H1 (cell line): ENCODE measurements around the gene PNCK. TPM values are rescaled to one million over a fixed set of nuclear protein-coding genes. Genes with fewer than 3 reads are reported as not detected.
A peak's percentile ranks its signal among the peaks of the same experiment; 100 is the strongest.

ENCODE experiments used
- CTCF ChIA-PET: fragments of 300-600 bp; sonication (Branson Sonifier 250); formaldehyde crosslinking; loops from one replicate; lab custom pipeline; 2021; ENCODE audit not compliant: partially characterized antibody; lab: Charles Lee
- POLR2A ChIA-PET: fragments of 300-600 bp; sonication (Branson Sonifier 250); formaldehyde crosslinking; loops from one replicate; lab custom pipeline; 2021; ENCODE audit warnings: inconsistent platforms; ENCODE audit not compliant: partially characterized antibody; lab: Charles Lee
- DNase-seq, 2 experiments: peaks; one replicate each; pipeline versions ENCODE4 v3.0.0 to v3.0.0-alpha.2; 2010 to 2022; ENCODE audit warnings: low spot score in 2 of 2, low read depth in 1 of 2, mixed read lengths in 1 of 2
- FAIRE-seq: peaks from 2 replicates; lab custom pipeline; 2011; peaks lifted over from hg19 to GRCh38; lab: Jason Lieb, UNC
- H2AFZ ChIP-seq: 2 replicates; pipeline ENCODE4 v1.8.1; 2012; ENCODE audit warnings: low read length, inconsistent platforms
- H2AK5ac ChIP-seq: 2 replicates; pipeline ENCODE4 v1.6.1; 2013; ENCODE audit warnings: low read depth, low read length
- H2BK120ac ChIP-seq: replicated peaks from 2 replicates; pipeline ENCODE3; 2013; ENCODE audit warnings: low read depth, low read length, inconsistent platforms
- H2BK12ac ChIP-seq: 2 replicates; pipeline ENCODE4 v1.6.1; 2013; ENCODE audit warnings: low read depth, low read length
- H2BK15ac ChIP-seq: 2 replicates; pipeline ENCODE4 v1.6.1; 2013; ENCODE audit warnings: low read length
- H2BK20ac ChIP-seq: 2 replicates; pipeline ENCODE4 v1.6.1; 2013; ENCODE audit warnings: low read length
- H2BK5ac ChIP-seq: 2 replicates; pipeline ENCODE4 v1.6.1; 2013; ENCODE audit warnings: low read depth, low read length
- H3K14ac ChIP-seq: 2 replicates; pipeline ENCODE4 v1.6.1; 2013; ENCODE audit warnings: inconsistent platforms; ENCODE audit not compliant: insufficient read length
- H3K18ac ChIP-seq: 2 replicates; pipeline ENCODE4 v1.6.1; 2013; ENCODE audit warnings: low read length; ENCODE audit errors: extremely low read depth
- H3K23ac ChIP-seq: 2 replicates; pipeline ENCODE4 v1.6.1; 2013; ENCODE audit warnings: inconsistent platforms; ENCODE audit not compliant: insufficient read length
- H3K23me2 ChIP-seq: 2 replicates; pipeline ENCODE4 v1.6.1; 2013; ENCODE audit warnings: low read depth, low read length
- H3K27ac ChIP-seq: 2 replicates; pipeline ENCODE4 v1.6.1; 2011; ENCODE audit warnings: low read depth, low read length, inconsistent platforms
- H3K27me3 ChIP-seq, 4 experiments: replicated peaks in 1 of 4; 1 replicate in 1 of 4; 2 replicates in 3 of 4; pipeline versions ENCODE4 v1.6.1 to v1.8.1; 2011 to 2013; ENCODE audit warnings: low read length in 3 of 4, mild to moderate bottlenecking in 3 of 4, inconsistent platforms in 2 of 4, mixed read lengths in 2 of 4, moderate library complexity in 1 of 4; ENCODE audit not compliant: control insufficient read depth in 3 of 4, insufficient read depth in 3 of 4; ENCODE audit errors: extremely low read depth in 1 of 4
- H3K36me3 ChIP-seq, 4 experiments: 2 replicates each; pipeline versions ENCODE4 v1.6.1 to v1.8.1; 2011 to 2013; ENCODE audit warnings: mild to moderate bottlenecking in 4 of 4, low read length in 3 of 4, moderate library complexity in 2 of 4, control low read depth in 1 of 4, inconsistent platforms in 1 of 4; ENCODE audit not compliant: insufficient read depth in 4 of 4, control insufficient read depth in 2 of 4
- H3K4ac ChIP-seq: replicated peaks from 2 replicates; pipeline ENCODE3; 2013; ENCODE audit warnings: low read length, low read depth, mixed read lengths, inconsistent platforms; ENCODE audit not compliant: insufficient read length
- H3K4me1 ChIP-seq, 4 experiments: replicated peaks in 1 of 4; 1 replicate in 1 of 4; 2 replicates in 3 of 4; pipeline versions ENCODE4 v1.6.1 to v1.8.1; 2011 to 2013; ENCODE audit warnings: low read length in 3 of 4, inconsistent platforms in 2 of 4, mixed read lengths in 1 of 4; ENCODE audit not compliant: insufficient read depth in 4 of 4, control insufficient read depth in 3 of 4
- H3K4me2 ChIP-seq, 2 experiments: 2 replicates each; pipeline versions ENCODE4 v1.6.1 to v1.8.1; 2011 to 2013; ENCODE audit warnings: low read depth in 2 of 2, low read length in 2 of 2, control low read depth in 1 of 2, inconsistent platforms in 1 of 2, mild to moderate bottlenecking in 1 of 2; ENCODE audit not compliant: insufficient read depth in 1 of 2
- H3K4me3 ChIP-seq, 4 experiments: fragments of 200-600, 300-600 bp in 1 of 4; sonication (generic), shearing (Covaris generic), sonication (Bioruptor Twin) in 1 of 4; 2 replicates each; pipeline versions ENCODE4 v1.5.1 to v1.8.1; 2011 to 2016; ENCODE audit warnings: low read length in 4 of 4, low read depth in 3 of 4, control low read depth in 2 of 4, inconsistent platforms in 2 of 4, mild to moderate bottlenecking in 2 of 4, mixed read lengths in 1 of 4, moderate library complexity in 1 of 4; ENCODE audit not compliant: insufficient read depth in 2 of 4; ENCODE audit errors: extremely low read depth in 1 of 4
- H3K56ac ChIP-seq: replicated peaks from 2 replicates; pipeline ENCODE3; 2013; ENCODE audit warnings: low read depth, mild to moderate bottlenecking, mixed read lengths, low read length, inconsistent platforms; ENCODE audit not compliant: insufficient read length
- H3K79me1 ChIP-seq: 2 replicates; pipeline ENCODE4 v1.6.1; 2013; ENCODE audit warnings: low read depth, low read length, control low read depth
- H3K79me2 ChIP-seq, 2 experiments: 2 replicates each; pipeline versions ENCODE4 v1.6.1 to v1.8.1; 2012 to 2013; ENCODE audit warnings: low read length in 2 of 2, mild to moderate bottlenecking in 2 of 2, inconsistent platforms in 1 of 2; ENCODE audit not compliant: insufficient read depth in 2 of 2, control insufficient read depth in 1 of 2
- H3K9ac ChIP-seq, 4 experiments: replicated peaks in 1 of 4; 1 replicate in 1 of 4; 2 replicates in 3 of 4; pipeline versions ENCODE4 v1.6.1 to v1.8.1; 2011 to 2013; ENCODE audit warnings: low read depth in 3 of 4, low read length in 3 of 4, control low read depth in 2 of 4, mild to moderate bottlenecking in 2 of 4, moderate library complexity in 2 of 4, inconsistent platforms in 1 of 4; ENCODE audit errors: extremely low read depth in 1 of 4
- H3K9me3 ChIP-seq, 2 experiments: 2 replicates each; pipeline versions ENCODE4 v1.6.1 to v1.8.1; 2012 to 2013; ENCODE audit warnings: mild to moderate bottlenecking in 2 of 2, moderate library complexity in 2 of 2, control low read depth in 1 of 2, inconsistent platforms in 1 of 2, low read depth in 1 of 2, low read length in 1 of 2, mixed read lengths in 1 of 2; ENCODE audit not compliant: insufficient read depth in 2 of 2
- H4K20me1 ChIP-seq, 2 experiments: replicated peaks in 1 of 2; 2 replicates each; pipeline versions ENCODE3 to v1.8.1; 2011 to 2013; ENCODE audit warnings: inconsistent platforms in 2 of 2, low read length in 2 of 2, mild to moderate bottlenecking in 1 of 2; ENCODE audit not compliant: insufficient read depth in 2 of 2, control insufficient read depth in 1 of 2
- H4K5ac ChIP-seq: 2 replicates; pipeline ENCODE4 v1.6.1; 2013; ENCODE audit warnings: low read length, low read depth, mixed read lengths, inconsistent platforms; ENCODE audit not compliant: insufficient read length
- H4K8ac ChIP-seq: 2 replicates; pipeline ENCODE4 v1.8.0; 2013; ENCODE audit warnings: mild to moderate bottlenecking, moderate library complexity, low read length, inconsistent platforms; ENCODE audit not compliant: insufficient read depth; ENCODE audit errors: extremely low read depth
- H4K91ac ChIP-seq: replicated peaks from 2 replicates; pipeline ENCODE3; 2013; ENCODE audit warnings: low read length, mixed read lengths, inconsistent platforms; ENCODE audit not compliant: insufficient read length
- BRCA1 ChIP-seq: IDR thresholded peaks from 2 replicates; pipeline ENCODE4 v1.6.1; 2012; ENCODE audit warnings: low read depth, low read length, improper control_type of control experiment
- CTBP2 ChIP-seq: IDR thresholded peaks from 2 replicates; pipeline ENCODE4 v1.7.0; 2011; ENCODE audit warnings: borderline replicate concordance, mild to moderate bottlenecking, moderate library complexity, mixed read lengths, low read length; ENCODE audit not compliant: insufficient read depth, insufficient read length
- EGR1 ChIP-seq: IDR thresholded peaks from 2 replicates; pipeline ENCODE4 v1.6.1; 2011; ENCODE audit warnings: low read depth, low read length, borderline replicate concordance
- NRF1 ChIP-seq: IDR thresholded peaks from 2 replicates; pipeline ENCODE4 v1.6.1; 2011; ENCODE audit warnings: mild to moderate bottlenecking, low read depth, low read length, improper control_type of control experiment
- RAD21 ChIP-seq, 2 experiments: IDR thresholded peaks in 1 of 2; conservative IDR thresholded peaks in 1 of 2; 2 replicates each; pipeline ENCODE4 v1.6.1; 2011; ENCODE audit warnings: low read depth in 2 of 2, low read length in 2 of 2, improper control_type of control experiment in 1 of 2, inconsistent platforms in 1 of 2, mild to moderate bottlenecking in 1 of 2, moderate library complexity in 1 of 2
- RBBP5 ChIP-seq: IDR thresholded peaks from 2 replicates; pipeline ENCODE4 v1.7.1; 2012; ENCODE audit warnings: low read depth, mild to moderate bottlenecking, inconsistent platforms, low read length, moderate library complexity, borderline replicate concordance
- RFX5 ChIP-seq: IDR thresholded peaks from 2 replicates; pipeline ENCODE4 v1.6.1; 2011; ENCODE audit warnings: low read depth, low read length, improper control_type of control experiment, borderline replicate concordance
- RNF2 ChIP-seq: fragments of 200-900, 300-1000 bp; sonication (generic); IDR thresholded peaks from 2 replicates; pipeline ENCODE4 v1.7.1; 2016; ENCODE audit warnings: borderline replicate concordance, low read depth, mild to moderate bottlenecking, antibody characterized with exemption, low read length; ENCODE audit not compliant: poor library complexity, severe bottlenecking; ENCODE audit errors: missing control alignments
- RXRA ChIP-seq: IDR thresholded peaks from 2 replicates; pipeline ENCODE4 v1.6.1; 2011; ENCODE audit warnings: low read depth, mild to moderate bottlenecking, low read length, moderate library complexity; ENCODE audit not compliant: insufficient read depth
- SUZ12 ChIP-seq: fragments of 200-600 bp; sonication (generic); IDR thresholded peaks from 2 replicates; pipeline ENCODE4 v1.6.1; 2012; ENCODE audit warnings: mild to moderate bottlenecking, inconsistent platforms, low read length, moderate library complexity, mixed read lengths
- TEAD4 ChIP-seq: IDR thresholded peaks from 2 replicates; pipeline ENCODE4 v1.6.1; 2012; ENCODE audit warnings: low read depth, low read length, inconsistent platforms, mixed read lengths
- WGBS, 2 experiments: shearing (Covaris generic) in 1 of 2; methylation state at CpG; one replicate each; pipeline versions ENCODE4 v1.1.6 to v1.1.7; 2013 to 2015; ENCODE audit warnings: low lambda C conversion rate in 2 of 2, mixed read lengths in 2 of 2, inconsistent platforms in 1 of 2, low coverage in 1 of 2, missing lambda C conversion rate in 1 of 2; ENCODE audit not compliant: insufficient replicate concordance in 2 of 2, insufficient coverage in 1 of 2, insufficient read length in 1 of 2; ENCODE audit errors: extremely low coverage in 1 of 2, missing lambda C conversion rate in 1 of 2; 5-methylcytosine and 5-hydroxymethylcytosine counted together
- polyA plus RNA-seq, 7 experiments: library from polyadenylated mRNA; depleted of rRNA in 3 of 7; stranded (reverse) in 5 of 7; unstranded in 2 of 7; fragments of >200 nt in 5 of 7; fragments of 200-250 nt in 2 of 7; gene quantifications; 1 replicate in 5 of 7; 2 replicates in 1 of 7; 4 replicates in 1 of 7; pipeline versions ENCODE4 v1.2.1 to v1.2.3, GENCODE V29; 2011 to 2013; ENCODE audit warnings: missing spikeins in 2 of 7, mixed read lengths in 2 of 7
- total RNA-seq: library from RNA; stranded (reverse); fragmentation: NEBNext Ultra II Directional; extraction: Animal tissue kit (Norgen Biotek cat#: 25700); gene quantifications from 2 replicates; pipeline ENCODE4 v1.2.1, GENCODE V29; 2021

PNCK gene
- total and polyA plus RNA-seq, 2 of the 8 experiments (the other 6 are each of a cell fraction or from before 2014, with no cell fraction given), result 6.2 to 6.3 TPM

- H3K4me1 ChIP-seq, result peaks cover 0 to 20% (median 9%) of the 10 kb centered on the region in 4 experiments; a peak in 5 of 7 replicates
- CTCF ChIA-PET, result interaction anchor here (0.6 to 28.7 kb wide), 31 partner anchors 1 to 702 kb away, joined by 3 to 408 read pairs (median 4); partner anchors contain the start of genes CCNQ, DUSP9 and TREX2
- peaks cover 72 to 88% (median 86%) of the 10 kb centered on the region in 4 experiments for H3K27me3 ChIP-seq
- TF ChIP-seq CTBP2 (no peak), TEAD4 (no peak), RNF2 (no peak), RBBP5 (no peak), RXRA (no peak), BRCA1 (no peak), RFX5 (no peak), EGR1 (no peak), NRF1 (no peak), SUZ12 (no peak), RAD21 (IDR thresholded peaks at IDR 0.05 in 1 of 2, conservative IDR thresholded peaks at IDR 0.05 in 1 of 2; ENCODE audit: low read depth in 2 of 2, low read length in 2 of 2) (peak; percentile 1 to 7; a peak in 1 of 4 replicates)
Measured at GRCh38 chrX:153644356-153645125, 29.1 kb downstream of the PNCK start.

More at GRCh38 chrX:153644356-153645125, 29.1 kb downstream of the PNCK start:
- Histone ChIP-seq H3K14ac (no peak overlapping the region), H3K18ac (no peak overlapping the region), H3K4ac (no peak overlapping the region), H3K56ac (no peak overlapping the region), H2BK5ac (no peak overlapping the region), H2BK12ac (no peak overlapping the region), H3K9me3 (no peaks in the 10 kb centered on the region; a peak in 1 of 4 replicates), H3K4me2 (peak overlapping the region; percentile 75 to 89), H4K20me1 (peaks cover 0 to 16% of the 10 kb centered on the region in 2 experiments), H3K79me2 (no peaks in the 10 kb centered on the region), H2BK15ac (no peak overlapping the region), H4K5ac (no peak overlapping the region), H3K23ac (no peak overlapping the region), H3K4me3 (peak overlapping the region in 1 of 4 experiments; percentile 55; a peak in 2 of 8 replicates), H4K91ac (no peak overlapping the region), H2AFZ (peak overlapping the region; percentile 53; the same call in 1 of the 2 replicates), H2BK120ac (no peak overlapping the region), H2AK5ac (no peak overlapping the region), H4K8ac (no peak overlapping the region), H2BK20ac (no peak overlapping the region), H3K27ac (no peak overlapping the region), H3K9ac (no peak overlapping the region), H3K36me3 (peaks cover 0 to 4% (median 0%) of the 10 kb centered on the region in 4 experiments; a peak in 1 of 8 replicates), H3K79me1 (no peaks in the 10 kb centered on the region), H3K23me2 (peaks cover 7% of the 10 kb centered on the region; the same call in 1 of the 2 replicates)
- DNase-seq, result peak in 1 of 2 experiments; percentile 53
- no CpG with 5 or more reads among the region's 46 CpGs for WGBS, 2 experiments
- POLR2A ChIA-PET, result no interaction called here
- FAIRE-seq, result no peak
